ENCODE data around the gene RASGEF1B. TPM values are rescaled to one million over a fixed set of nuclear protein-coding genes. Genes with fewer than 3 reads are reported as not detected.

The RASGEF1B gene
- total and polyA plus RNA-seq, 2 of the 13 experiments (the other 11 are each of a cell fraction or from before 2014, with no cell fraction given) = 0.04 TPM

GRCh38 chr4:81424336-81424735 lies 47.4 kb downstream of the RASGEF1B start:
- CTCF ChIA-PET (ENCODE audit: low intra/inter-chr PET ratio, low total read pairs) = no interaction called here
- POLR2A ChIA-PET = no interaction called here
- no peaks in the 10 kb centered on the region for H3K36me3 ChIP-seq (replicated peaks in 1 of 2; ENCODE audit: control insufficient read depth in 1 of 2, insufficient read depth in 2 of 2, low read length in 2 of 2)
- H3K4me3 ChIP-seq (replicated peaks in 1 of 3; ENCODE audit: insufficient read depth in 1 of 3, low read depth in 2 of 3, low read length in 3 of 3) = no peak overlapping the region
- H3K9me3 ChIP-seq (ENCODE audit: low read length) = no peaks in the 10 kb centered on the region
- no peak overlapping the region for H3K4me2 ChIP-seq (ENCODE audit: low read depth, low read length)
- intact Hi-C loops (cut with micrococcal nuclease; ENCODE audit: unreplicated experiment) = no loop called here
- in situ Hi-C loops (cut with HindIII; ENCODE audit: extremely low pct_ligation_motif_present, low pct_unique_long_range_greater_than_20kb) = no loop called here
- H2AFZ ChIP-seq (ENCODE audit: low read length) = no peak overlapping the region
- TF ChIP-seq NFYC (CRISPR knock-in tag; IDR thresholded peaks at IDR 0.05) (no peak), SRSF4 (IDR thresholded peaks at IDR 0.05; ENCODE audit: low read depth, low read length, poor library complexity, severe bottlenecking) (no peak), ZBTB1 (CRISPR knock-in tag; IDR thresholded peaks at IDR 0.05; ENCODE audit: borderline replicate concordance) (no peak), CHCHD3 (CRISPR knock-in tag; IDR thresholded peaks at IDR 0.05) (no peak), TRAFD1 (CRISPR knock-in tag; IDR thresholded peaks at IDR 0.05; ENCODE audit: borderline replicate concordance) (no peak), ZNF441 (CRISPR knock-in tag; IDR thresholded peaks at IDR 0.05; ENCODE audit: borderline replicate concordance) (no peak), PPARG (CRISPR knock-in tag; conservative IDR thresholded peaks at IDR 0.05) (no peak), CBX5 (CRISPR knock-in tag; IDR thresholded peaks at IDR 0.05; ENCODE audit: borderline replicate concordance) (no peak), YEATS2 (CRISPR knock-in tag; IDR thresholded peaks at IDR 0.05; ENCODE audit: borderline replicate concordance) (no peak), HNF1B (CRISPR knock-in tag; IDR thresholded peaks at IDR 0.05) (no peak), ERF (CRISPR knock-in tag; IDR thresholded peaks at IDR 0.05) (no peak)
- no peak for DNase-seq (ENCODE audit: low spot score)
- H4K20me1 ChIP-seq (ENCODE audit: insufficient read depth, low read length) = no peaks in the 10 kb centered on the region
- ATAC-seq = no peak
- 47% methylated on average over 6 of the region's 6 CpGs for WGBS (ENCODE audit: low lambda C conversion rate)
- no peak overlapping the region for H3K27ac ChIP-seq (ENCODE audit: extremely low read length, insufficient read depth, low read length)
- no TSS peak for BruUV-seq (replicated peaks)
- FAIRE-seq = no peak
- no peak overlapping the region for H3K9ac ChIP-seq (ENCODE audit: insufficient read depth, low read depth, low read length)
- no peaks in the 10 kb centered on the region; a peak in 1 of 5 replicates for H3K27me3 ChIP-seq (ENCODE audit: control insufficient read depth in 1 of 2, insufficient read depth in 2 of 2, low read length in 2 of 2)
- no peaks in the 10 kb centered on the region for H3K4me1 ChIP-seq (ENCODE audit: insufficient read depth, low read length)
- no peaks in the 10 kb centered on the region for H3K79me2 ChIP-seq (ENCODE audit: insufficient read depth, low read length)

Measured in HepG2 (cell line).